ENCODE data around the gene MMS22L. TPM values are rescaled to one million over a fixed set of nuclear protein-coding genes. Genes with fewer than 3 reads are reported as not detected.

The MMS22L gene
- total and polyA plus RNA-seq, 5 donors: 0.84 to 4.9 (median 3.7) TPM

GRCh38 chr6:97141756-97142155 lies 141.3 kb downstream of the MMS22L start:
- H3K9me3 ChIP-seq (ENCODE audit: control insufficient read depth, low read length): no peaks in the 10 kb centered on the region
- intact Hi-C loops (cut with DNase I): no loop called here
- H3K27me3 ChIP-seq (ENCODE audit: control insufficient read depth, insufficient read depth): no peaks in the 10 kb centered on the region
- DNase-seq: no peak
- H3K4me1 ChIP-seq (ENCODE audit: control insufficient read depth, insufficient read depth, low read length): no peaks in the 10 kb centered on the region
- no peak overlapping the region for H3K4me3 ChIP-seq (ENCODE audit: low read length)
- no peak for ATAC-seq
- no peak overlapping the region for H3K27ac ChIP-seq (ENCODE audit: low read length)

- DNase-seq: no peak
- intact Hi-C loops (cut with DNase I): no loop called here
- no peaks in the 10 kb centered on the region for H3K9me3 ChIP-seq (ENCODE audit: control insufficient read depth, low read length)
- no peak for ATAC-seq
- no peaks in the 10 kb centered on the region for H3K27me3 ChIP-seq (ENCODE audit: control insufficient read depth, insufficient read depth)
- no peaks in the 10 kb centered on the region for H3K4me1 ChIP-seq (ENCODE audit: control insufficient read depth, insufficient read depth, low read length)
- H3K27ac ChIP-seq (ENCODE audit: low read length): no peak overlapping the region
- no peak overlapping the region for H3K4me3 ChIP-seq (ENCODE audit: low read length)
- WGBS: 93% methylated on average over 1 of the region's 1 CpG
Measured at GRCh38 chr6:97138581-97138980, 144.4 kb downstream of the MMS22L start.

GRCh38 chr6:97136626-97137358 lies 146.2 kb downstream of the MMS22L start:
- Histone ChIP-seq H3K4me1 (ENCODE audit: control insufficient read depth, insufficient read depth, low read length) (no peaks in the 10 kb centered on the region), H3K27ac (ENCODE audit: low read length) (no peak overlapping the region), H3K27me3 (ENCODE audit: control insufficient read depth, insufficient read depth) (no peaks in the 10 kb centered on the region), H3K9me3 (ENCODE audit: control insufficient read depth, low read length) (no peaks in the 10 kb centered on the region), H3K4me3 (ENCODE audit: low read length) (no peak overlapping the region)
- intact Hi-C loops (cut with DNase I): no loop called here
- 77% methylated on average over 7 of the region's 7 CpGs for WGBS
- DNase-seq (no peak), ATAC-seq (no peak)

GRCh38 chr6:97133067-97133466 lies 149.9 kb downstream of the MMS22L start:
- no peaks in the 10 kb centered on the region for H3K4me1 ChIP-seq (ENCODE audit: control insufficient read depth, insufficient read depth, low read length)
- no peak overlapping the region for H3K4me3 ChIP-seq (ENCODE audit: low read length)
- intact Hi-C loops (cut with DNase I): no loop called here
- WGBS: 49% methylated on average over 1 of the region's 1 CpG
- ATAC-seq (no peak), DNase-seq (peak in 1 of 3 donors; percentile 29)
- H3K27me3 ChIP-seq (ENCODE audit: control insufficient read depth, insufficient read depth): no peaks in the 10 kb centered on the region
- no peak overlapping the region for H3K27ac ChIP-seq (ENCODE audit: low read length)
- no peaks in the 10 kb centered on the region for H3K9me3 ChIP-seq (ENCODE audit: control insufficient read depth, low read length)

- no peaks in the 10 kb centered on the region for H3K9me3 ChIP-seq (ENCODE audit: control insufficient read depth, low read length)
- H3K27me3 ChIP-seq (ENCODE audit: control insufficient read depth, insufficient read depth): no peaks in the 10 kb centered on the region
- intact Hi-C loops (cut with DNase I): no loop called here
- ATAC-seq (no peak), DNase-seq (no peak)
- 39% methylated on average over 2 of the region's 2 CpGs for WGBS
- no peaks in the 10 kb centered on the region for H3K4me1 ChIP-seq (ENCODE audit: control insufficient read depth, insufficient read depth, low read length)
- H3K4me3 ChIP-seq (ENCODE audit: low read length): no peak overlapping the region
- no peak overlapping the region for H3K27ac ChIP-seq (ENCODE audit: low read length)
Measured at GRCh38 chr6:97129106-97129505, 153.9 kb downstream of the MMS22L start.

- Histone ChIP-seq H3K27me3 (ENCODE audit: control insufficient read depth, insufficient read depth) (no peaks in the 10 kb centered on the region), H3K4me3 (ENCODE audit: low read length) (no peak overlapping the region), H3K27ac (ENCODE audit: low read length) (no peak overlapping the region), H3K9me3 (ENCODE audit: control insufficient read depth, low read length) (no peaks in the 10 kb centered on the region), H3K4me1 (ENCODE audit: control insufficient read depth, insufficient read depth, low read length) (no peaks in the 10 kb centered on the region)
- intact Hi-C loops (cut with DNase I): no loop called here
- 68% methylated on average over 4 of the region's 4 CpGs for WGBS
- ATAC-seq: no peak
- DNase-seq: no peak
Measured at GRCh38 chr6:97128507-97128906, 154.5 kb downstream of the MMS22L start.

- no peaks in the 10 kb centered on the region for H3K27me3 ChIP-seq (ENCODE audit: control insufficient read depth, insufficient read depth)
- no peak for ATAC-seq
- intact Hi-C loops (cut with DNase I): no loop called here
- H3K27ac ChIP-seq (ENCODE audit: low read length): no peak overlapping the region
- H3K9me3 ChIP-seq (ENCODE audit: control insufficient read depth, low read length): no peaks in the 10 kb centered on the region
- no peak overlapping the region for H3K4me3 ChIP-seq (ENCODE audit: low read length)
- DNase-seq: no peak
- H3K4me1 ChIP-seq (ENCODE audit: control insufficient read depth, insufficient read depth, low read length): no peaks in the 10 kb centered on the region
- 43% methylated on average over 3 of the region's 3 CpGs for WGBS
Measured at GRCh38 chr6:97123652-97124051, 159.4 kb downstream of the MMS22L start.

- intact Hi-C loops (cut with DNase I): no loop called here
- no peak overlapping the region for H3K4me3 ChIP-seq (ENCODE audit: low read length)
- H3K27me3 ChIP-seq (ENCODE audit: control insufficient read depth, insufficient read depth): no peaks in the 10 kb centered on the region
- H3K27ac ChIP-seq (ENCODE audit: low read length): no peak overlapping the region
- no peak for DNase-seq
- 74% methylated on average over 3 of the region's 3 CpGs for WGBS
- no peaks in the 10 kb centered on the region for H3K9me3 ChIP-seq (ENCODE audit: control insufficient read depth, low read length)
- no peaks in the 10 kb centered on the region for H3K4me1 ChIP-seq (ENCODE audit: control insufficient read depth, insufficient read depth, low read length)
- no peak for ATAC-seq
Measured at GRCh38 chr6:97123112-97123511, 159.9 kb downstream of the MMS22L start.

GRCh38 chr6:97120511-97120910 lies 162.5 kb downstream of the MMS22L start:
- no peaks in the 10 kb centered on the region for H3K27me3 ChIP-seq (ENCODE audit: control insufficient read depth, insufficient read depth)
- no peaks in the 10 kb centered on the region for H3K9me3 ChIP-seq (ENCODE audit: control insufficient read depth, low read length)
- WGBS: 95% methylated on average over 2 of the region's 2 CpGs
- no peak overlapping the region for H3K27ac ChIP-seq (ENCODE audit: low read length)
- DNase-seq (no peak), ATAC-seq (no peak)
- H3K4me3 ChIP-seq (ENCODE audit: low read length): no peak overlapping the region
- no peaks in the 10 kb centered on the region for H3K4me1 ChIP-seq (ENCODE audit: control insufficient read depth, insufficient read depth, low read length)
- intact Hi-C loops (cut with DNase I): no loop called here

GRCh38 chr6:97114645-97115044 lies 168.4 kb downstream of the MMS22L start:
- Histone ChIP-seq H3K27ac (ENCODE audit: low read length) (no peak overlapping the region), H3K4me3 (ENCODE audit: low read length) (no peak overlapping the region), H3K27me3 (ENCODE audit: control insufficient read depth, insufficient read depth) (no peaks in the 10 kb centered on the region), H3K4me1 (ENCODE audit: control insufficient read depth, insufficient read depth, low read length) (no peaks in the 10 kb centered on the region), H3K9me3 (ENCODE audit: control insufficient read depth, low read length) (no peaks in the 10 kb centered on the region)
- ATAC-seq: no peak
- no peak for DNase-seq
- intact Hi-C loops (cut with DNase I): no loop called here

- H3K4me1 ChIP-seq (ENCODE audit: control insufficient read depth, insufficient read depth, low read length): no peaks in the 10 kb centered on the region
- intact Hi-C loops (cut with DNase I): no loop called here
- no peak overlapping the region for H3K27ac ChIP-seq (ENCODE audit: low read length)
- H3K27me3 ChIP-seq (ENCODE audit: control insufficient read depth, insufficient read depth): no peaks in the 10 kb centered on the region
- no peak overlapping the region for H3K4me3 ChIP-seq (ENCODE audit: low read length)
- ATAC-seq (no peak), DNase-seq (no peak)
- 88% methylated on average over 1 of the region's 1 CpG for WGBS
- H3K9me3 ChIP-seq (ENCODE audit: control insufficient read depth, low read length): no peaks in the 10 kb centered on the region
Measured at GRCh38 chr6:97113170-97113569, 169.8 kb downstream of the MMS22L start.

- WGBS: 91% methylated on average over 8 of the region's 8 CpGs
- no peak for ATAC-seq
- Histone ChIP-seq H3K27ac (ENCODE audit: low read length) (no peak overlapping the region), H3K9me3 (ENCODE audit: control insufficient read depth, low read length) (no peaks in the 10 kb centered on the region), H3K4me1 (ENCODE audit: control insufficient read depth, insufficient read depth, low read length) (no peaks in the 10 kb centered on the region), H3K27me3 (ENCODE audit: control insufficient read depth, insufficient read depth) (no peaks in the 10 kb centered on the region), H3K4me3 (ENCODE audit: low read length) (no peak overlapping the region)
- intact Hi-C loops (cut with DNase I): no loop called here
- peak in 1 of 3 donors; percentile 40 for DNase-seq
Measured at GRCh38 chr6:97111243-97111642, 171.8 kb downstream of the MMS22L start.

Measured in right cardiac atrium (tissue), 5 donors.